Small intestine (tissue), 7 donors: ENCODE results near the gene THSD4. TPM values are rescaled to one million over a fixed set of nuclear protein-coding genes. Genes with fewer than 3 reads are reported as not detected.
A peak's percentile ranks its signal among the peaks of the same experiment; 100 is the strongest.
"Not testable (repeated sequence)": the region's sequence is repeated elsewhere in the genome, so short reads cannot be mapped to it uniquely, and the experiment has no call there.

Experiments
- DNase-seq, 2 donors: peaks; one replicate each; pipeline versions ENCODE4 v3.0.0 to v3.0.0-alpha.2; 2013
- FAIRE-seq: peaks from 2 replicates; lab custom pipeline; 2012; peaks lifted over from hg19 to GRCh38; lab: Jason Lieb, UNC
- H3K27ac ChIP-seq, 3 donors: one replicate each; pipeline ENCODE4 v1.5.1; 2013; ENCODE audit warnings: low read length in 2 of 3, mild to moderate bottlenecking in 2 of 3, control low read depth in 1 of 3, inconsistent platforms in 1 of 3, low read depth in 1 of 3, moderate library complexity in 1 of 3
- H3K27me3 ChIP-seq, 3 donors: one replicate each; pipeline ENCODE4 v1.6.1; 2013; ENCODE audit warnings: low read length in 3 of 3, inconsistent platforms in 1 of 3; ENCODE audit not compliant: control insufficient read depth in 3 of 3, insufficient read depth in 3 of 3
- H3K36me3 ChIP-seq, 3 donors: one replicate each; pipeline ENCODE4 v1.6.1; 2013; ENCODE audit warnings: low read length in 3 of 3, inconsistent platforms in 1 of 3, low read depth in 1 of 3, mild to moderate bottlenecking in 1 of 3, moderate library complexity in 1 of 3; ENCODE audit not compliant: control insufficient read depth in 3 of 3, insufficient read depth in 2 of 3
- H3K4me1 ChIP-seq, 3 donors: one replicate each; pipeline ENCODE4 v1.6.1; 2013; ENCODE audit warnings: low read length in 2 of 3, inconsistent platforms in 1 of 3, low read depth in 1 of 3, mild to moderate bottlenecking in 1 of 3, moderate library complexity in 1 of 3; ENCODE audit not compliant: control insufficient read depth in 3 of 3, insufficient read depth in 2 of 3
- H3K4me3 ChIP-seq, 3 donors: one replicate each; pipeline ENCODE4 v1.5.1; 2013; ENCODE audit warnings: low read length in 3 of 3, control low read depth in 1 of 3, inconsistent platforms in 1 of 3, low read depth in 1 of 3, mild to moderate bottlenecking in 1 of 3, moderate library complexity in 1 of 3
- H3K9me3 ChIP-seq, 2 donors: one replicate each; pipeline ENCODE4 v1.6.1; 2013; ENCODE audit warnings: low read depth in 1 of 2, low read length in 1 of 2; ENCODE audit not compliant: control insufficient read depth in 2 of 2, insufficient read depth in 1 of 2
- WGBS, 3 donors: extraction: QIAGEN DNeasy Blood & Tissue Kit; methylation state at CpG; one replicate each; pipeline ENCODE4 v1.1.7; 2013; 5-methylcytosine and 5-hydroxymethylcytosine counted together
- polyA plus RNA-seq, 4 donors: library from polyadenylated mRNA; stranded (reverse) in 3 of 4; unstranded in 1 of 4; fragments of 200-250 nt in 3 of 4; fragments of 120-200 nt in 1 of 4; gene quantifications; one replicate each; pipeline versions ENCODE4 v1.2.1 to v1.2.3, GENCODE V29; 2013
- donor health status: healthy with polysubstance abuse.
- donor health status: control.
- donor health status: control.
- donor health status: Bipolar disorder and iron deficiency.
- donor health status: healthy.

THSD4 gene
- polyA plus RNA-seq, 4 donors, result 3.6 to 14.4 (median 9.7) TPM

GRCh38 chr15:71118881-71119632, 3.8 kb downstream of the THSD4 start:
- Histone ChIP-seq H3K4me1 (peaks cover 0 to 6% (median 3%) of the 10 kb centered on the region in 3 donors), H3K36me3 (peaks cover 0 to 3% (median 0%) of the 10 kb centered on the region in 3 donors), H3K9me3 (no peaks in the 10 kb centered on the region), H3K27ac (no peak overlapping the region), H3K4me3 (no peak overlapping the region), H3K27me3 (peaks cover 0 to 11% (median 2%) of the 10 kb centered on the region in 3 donors)
- FAIRE-seq (no peak), DNase-seq (no peak)
- WGBS, 3 donors, result 91 to 94% (median 91%) methylated on average over 11 of the region's 11 CpGs

- peaks cover 0 to 3% (median 0%) of the 10 kb centered on the region in 3 donors for H3K4me1 ChIP-seq
- peaks cover 0 to 11% (median 0%) of the 10 kb centered on the region in 3 donors for H3K27me3 ChIP-seq
- DNase-seq (no peak), FAIRE-seq (no peak)
- peaks cover 0 to 3% (median 0%) of the 10 kb centered on the region in 3 donors for H3K36me3 ChIP-seq
- 75 to 77% (median 77%) methylated on average over 8 of the region's 8 CpGs for WGBS, 3 donors
- H3K27ac ChIP-seq, result no peak overlapping the region
- H3K9me3 ChIP-seq, result no peaks in the 10 kb centered on the region
- H3K4me3 ChIP-seq, result no peak overlapping the region
Observed at GRCh38 chr15:71120428-71120944, 5.2 kb downstream of the THSD4 start.

- WGBS, 3 donors, result 61 to 94% (median 90%) methylated on average over 3 to 4 of the region's 4 CpGs
- DNase-seq, result no peak
- Histone ChIP-seq H3K36me3 (peaks cover 0 to 3% (median 0%) of the 10 kb centered on the region in 3 donors), H3K4me1 (no peaks in the 10 kb centered on the region), H3K27ac (no peak overlapping the region), H3K4me3 (no peak overlapping the region), H3K9me3 (no peaks in the 10 kb centered on the region), H3K27me3 (peaks cover 0 to 8% (median 0%) of the 10 kb centered on the region in 3 donors)
- no peak for FAIRE-seq
Observed at GRCh38 chr15:71121442-71121841, 6.2 kb downstream of the THSD4 start.

GRCh38 chr15:71124937-71125790, 9.9 kb downstream of the THSD4 start:
- Histone ChIP-seq H3K4me3 (no peak overlapping the region), H3K4me1 (no peaks in the 10 kb centered on the region), H3K9me3 (no peaks in the 10 kb centered on the region), H3K27ac (peak overlapping the region in 2 of 3 donors; percentile 34 to 36), H3K36me3 (peaks cover 0 to 3% (median 0%) of the 10 kb centered on the region in 3 donors), H3K27me3 (no peaks in the 10 kb centered on the region)
- no peak for DNase-seq
- WGBS, 3 donors, result 57 to 76% (median 76%) methylated on average over 8 of the region's 8 CpGs
- no peak for FAIRE-seq

GRCh38 chr15:71125831-71126450, 10.7 kb downstream of the THSD4 start:
- no peaks in the 10 kb centered on the region for H3K27me3 ChIP-seq
- 70 to 91% (median 86%) methylated on average over 14 of the region's 14 CpGs for WGBS, 3 donors
- H3K9me3 ChIP-seq, result no peaks in the 10 kb centered on the region
- H3K27ac ChIP-seq, result peak overlapping the region in 2 of 3 donors; percentile 34 to 36
- no peak for DNase-seq
- no peaks in the 10 kb centered on the region for H3K4me1 ChIP-seq
- no peak for FAIRE-seq
- H3K4me3 ChIP-seq, result no peak overlapping the region
- H3K36me3 ChIP-seq, result peaks cover 0 to 3% (median 0%) of the 10 kb centered on the region in 3 donors

- H3K27me3 ChIP-seq, result no peaks in the 10 kb centered on the region
- DNase-seq (no peak), FAIRE-seq (no peak)
- H3K9me3 ChIP-seq, result no peaks in the 10 kb centered on the region
- H3K4me3 ChIP-seq, result no peak overlapping the region
- H3K27ac ChIP-seq, result no peak overlapping the region
- H3K4me1 ChIP-seq, result no peaks in the 10 kb centered on the region
- H3K36me3 ChIP-seq, result no peaks in the 10 kb centered on the region
Observed at GRCh38 chr15:71127083-71127482, 11.8 kb downstream of the THSD4 start.

- 84 to 92% (median 88%) methylated on average over 6 of the region's 6 CpGs for WGBS, 3 donors
- DNase-seq, FAIRE-seq, H3K27me3 ChIP-seq, H3K9me3 ChIP-seq, H3K4me3 ChIP-seq, H3K36me3 ChIP-seq, H3K27ac ChIP-seq, H3K4me1 ChIP-seq: not testable (repeated sequence)
Observed at GRCh38 chr15:71128159-71128558, 12.9 kb downstream of the THSD4 start.
